ENCODE results near the gene HDAC5.
"Not testable (repeated sequence)": the region's sequence is repeated elsewhere in the genome, so short reads cannot be mapped to it uniquely, and the experiment has no call there.

- TF ChIP-seq CTCF, POLR2A, POLR2AphosphoS5 (IDR thresholded peaks at IDR 0.05): not testable (repeated sequence)
Measured at GRCh38 chr17:44149066-44149465, 25.6 kb upstream of the HDAC5 start.

All from breast epithelium (tissue), 3 donors.